ENCODE data around the gene TRIM46.
A peak's percentile ranks its signal among the peaks of the same experiment; 100 is the strongest.

DNA sequence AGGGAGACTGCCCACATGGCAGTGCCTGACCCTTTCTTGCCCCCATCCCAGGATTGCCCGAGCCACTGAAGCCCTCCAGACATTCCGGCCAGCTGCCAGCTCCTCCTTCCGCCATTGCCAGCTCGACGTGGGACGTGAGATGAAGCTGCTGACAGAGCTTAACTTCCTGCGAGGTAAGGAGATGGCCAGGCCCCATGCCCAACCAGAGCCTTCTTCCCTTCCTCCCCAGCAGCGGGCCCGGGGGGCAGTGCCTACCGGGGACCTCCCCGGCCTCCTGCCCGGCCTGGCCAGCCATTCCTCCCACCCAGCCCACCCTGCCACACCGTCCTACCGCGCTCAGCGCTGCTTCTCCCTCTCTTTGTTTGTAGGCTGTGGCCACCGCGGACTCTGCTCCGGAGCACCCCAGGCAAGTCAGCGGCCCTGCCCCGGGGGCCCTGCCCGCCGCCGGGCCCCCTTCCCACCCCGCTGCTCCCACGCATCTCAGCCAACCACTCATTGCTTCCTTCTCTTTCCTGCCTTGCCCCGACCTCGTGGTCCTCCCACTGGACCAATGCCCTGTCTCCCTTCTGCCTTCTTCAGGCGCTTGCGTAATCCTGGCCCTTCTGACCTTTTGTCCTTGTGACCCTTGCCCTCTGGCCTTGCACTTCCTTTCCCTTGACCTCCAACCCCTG is 4.9 kb downstream of the TRIM46 start:
- TF ChIP-seq RAD21 (IDR thresholded peaks at IDR 0.05; ENCODE audit: low read depth) (no peak), FOXM1 (IDR thresholded peaks at IDR 0.05; ENCODE audit: borderline replicate concordance, low read depth) (no peak), CEBPB (IDR thresholded peaks at IDR 0.05) (peak; percentile 57), EGR1 (IDR thresholded peaks at IDR 0.05) (no peak), TAF1 (IDR thresholded peaks at IDR 0.05; ENCODE audit: low read depth) (no peak), TEAD4 (IDR thresholded peaks at IDR 0.05) (no peak), YY1 (IDR thresholded peaks at IDR 0.05; ENCODE audit: low read depth) (no peak), EP300 (IDR thresholded peaks at IDR 0.05; ENCODE audit: borderline replicate concordance) (no peak), CREB1 (IDR thresholded peaks at IDR 0.05; ENCODE audit: low read depth) (no peak), ZBTB7A (IDR thresholded peaks at IDR 0.05; ENCODE audit: low read depth) (no peak)
- TF ChIP-seq, protein P1, sequence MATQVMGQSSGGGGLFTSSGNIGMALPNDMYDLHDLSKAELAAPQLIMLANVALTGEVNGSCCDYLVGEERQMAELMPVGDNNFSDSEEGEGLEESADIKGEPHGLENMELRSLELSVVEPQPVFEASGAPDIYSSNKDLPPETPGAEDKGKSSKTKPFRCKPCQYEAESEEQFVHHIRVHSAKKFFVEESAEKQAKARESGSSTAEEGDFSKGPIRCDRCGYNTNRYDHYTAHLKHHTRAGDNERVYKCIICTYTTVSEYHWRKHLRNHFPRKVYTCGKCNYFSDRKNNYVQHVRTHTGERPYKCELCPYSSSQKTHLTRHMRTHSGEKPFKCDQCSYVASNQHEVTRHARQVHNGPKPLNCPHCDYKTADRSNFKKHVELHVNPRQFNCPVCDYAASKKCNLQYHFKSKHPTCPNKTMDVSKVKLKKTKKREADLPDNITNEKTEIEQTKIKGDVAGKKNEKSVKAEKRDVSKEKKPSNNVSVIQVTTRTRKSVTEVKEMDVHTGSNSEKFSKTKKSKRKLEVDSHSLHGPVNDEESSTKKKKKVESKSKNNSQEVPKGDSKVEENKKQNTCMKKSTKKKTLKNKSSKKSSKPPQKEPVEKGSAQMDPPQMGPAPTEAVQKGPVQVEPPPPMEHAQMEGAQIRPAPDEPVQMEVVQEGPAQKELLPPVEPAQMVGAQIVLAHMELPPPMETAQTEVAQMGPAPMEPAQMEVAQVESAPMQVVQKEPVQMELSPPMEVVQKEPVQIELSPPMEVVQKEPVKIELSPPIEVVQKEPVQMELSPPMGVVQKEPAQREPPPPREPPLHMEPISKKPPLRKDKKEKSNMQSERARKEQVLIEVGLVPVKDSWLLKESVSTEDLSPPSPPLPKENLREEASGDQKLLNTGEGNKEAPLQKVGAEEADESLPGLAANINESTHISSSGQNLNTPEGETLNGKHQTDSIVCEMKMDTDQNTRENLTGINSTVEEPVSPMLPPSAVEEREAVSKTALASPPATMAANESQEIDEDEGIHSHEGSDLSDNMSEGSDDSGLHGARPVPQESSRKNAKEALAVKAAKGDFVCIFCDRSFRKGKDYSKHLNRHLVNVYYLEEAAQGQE (IDR thresholded peaks at IDR 0.05; ENCODE audit: low read depth): no peak
- TF ChIP-seq, protein P2, sequence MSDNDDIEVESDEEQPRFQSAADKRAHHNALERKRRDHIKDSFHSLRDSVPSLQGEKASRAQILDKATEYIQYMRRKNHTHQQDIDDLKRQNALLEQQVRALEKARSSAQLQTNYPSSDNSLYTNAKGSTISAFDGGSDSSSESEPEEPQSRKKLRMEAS (IDR thresholded peaks at IDR 0.05): no peak

Measured in Ishikawa (cell line).